GM18951 (cell line): ENCODE results near the gene DCTPP1.

ENCODE experiments used
- POLR2A ChIP-seq: IDR thresholded peaks from 4 replicates; pipeline ENCODE4 v1.6.1; 2011; ENCODE audit warnings: mild to moderate bottlenecking; ENCODE audit not compliant: insufficient read length, insufficient read depth; ENCODE audit errors: extremely low read depth
- in situ Hi-C: fragments of 300-500 bp; cut with MboI; formaldehyde crosslinking; loops from one replicate; pipeline ENCODE4 v1.12.0; 2022; ENCODE audit warnings: low sequenced_read_pairs, mixed read lengths, inconsistent platforms; ENCODE audit not compliant: unreplicated experiment

The DCTPP1 gene

GRCh38 chr16:30414159-30414558 lies 15.7 kb downstream of the DCTPP1 start:
- in situ Hi-C loops = loop anchor here (25.0 kb wide), 2 partner anchors 202 to 952 kb away; partner anchors contain the start of genes BOLA2, SLX1B and SULT1A4
- no peak for TF ChIP-seq POLR2A

DNA sequence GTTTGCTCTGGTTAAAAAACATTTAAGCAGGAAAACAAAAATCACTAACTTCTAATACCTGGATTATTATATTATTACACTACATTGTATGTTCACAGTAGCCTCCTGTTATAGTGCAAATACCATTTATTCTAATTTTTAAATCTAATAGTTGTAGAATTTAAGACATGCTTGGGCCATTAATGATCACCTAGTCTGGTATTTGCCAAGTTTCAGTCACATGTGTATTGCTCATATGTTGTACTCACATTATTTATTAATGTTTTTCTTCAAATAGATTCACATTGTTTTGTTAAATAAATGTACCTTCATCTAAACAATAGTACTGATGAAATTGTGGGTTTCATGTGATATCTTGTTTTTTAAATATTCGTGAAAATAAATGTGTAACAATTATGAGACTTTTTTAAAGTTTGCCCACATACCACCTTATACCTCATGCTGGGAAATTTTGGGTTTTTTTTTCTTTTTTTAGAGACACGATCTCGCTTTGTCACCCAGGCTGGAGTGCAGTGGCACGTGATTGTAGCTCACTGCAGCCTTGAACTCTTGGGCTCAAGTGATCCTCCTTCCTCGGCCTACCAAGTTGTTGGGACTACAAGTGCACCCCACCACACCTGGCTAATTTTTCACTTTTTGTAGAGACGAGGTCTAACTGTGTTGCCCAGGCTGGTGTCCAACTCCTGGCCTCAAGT lies 16.6 kb downstream of the DCTPP1 start:
- in situ Hi-C loops = loop anchor here (25.0 kb wide), 2 partner anchors 201 to 951 kb away; partner anchors contain the start of genes BOLA2, SLX1B and SULT1A4

DNA sequence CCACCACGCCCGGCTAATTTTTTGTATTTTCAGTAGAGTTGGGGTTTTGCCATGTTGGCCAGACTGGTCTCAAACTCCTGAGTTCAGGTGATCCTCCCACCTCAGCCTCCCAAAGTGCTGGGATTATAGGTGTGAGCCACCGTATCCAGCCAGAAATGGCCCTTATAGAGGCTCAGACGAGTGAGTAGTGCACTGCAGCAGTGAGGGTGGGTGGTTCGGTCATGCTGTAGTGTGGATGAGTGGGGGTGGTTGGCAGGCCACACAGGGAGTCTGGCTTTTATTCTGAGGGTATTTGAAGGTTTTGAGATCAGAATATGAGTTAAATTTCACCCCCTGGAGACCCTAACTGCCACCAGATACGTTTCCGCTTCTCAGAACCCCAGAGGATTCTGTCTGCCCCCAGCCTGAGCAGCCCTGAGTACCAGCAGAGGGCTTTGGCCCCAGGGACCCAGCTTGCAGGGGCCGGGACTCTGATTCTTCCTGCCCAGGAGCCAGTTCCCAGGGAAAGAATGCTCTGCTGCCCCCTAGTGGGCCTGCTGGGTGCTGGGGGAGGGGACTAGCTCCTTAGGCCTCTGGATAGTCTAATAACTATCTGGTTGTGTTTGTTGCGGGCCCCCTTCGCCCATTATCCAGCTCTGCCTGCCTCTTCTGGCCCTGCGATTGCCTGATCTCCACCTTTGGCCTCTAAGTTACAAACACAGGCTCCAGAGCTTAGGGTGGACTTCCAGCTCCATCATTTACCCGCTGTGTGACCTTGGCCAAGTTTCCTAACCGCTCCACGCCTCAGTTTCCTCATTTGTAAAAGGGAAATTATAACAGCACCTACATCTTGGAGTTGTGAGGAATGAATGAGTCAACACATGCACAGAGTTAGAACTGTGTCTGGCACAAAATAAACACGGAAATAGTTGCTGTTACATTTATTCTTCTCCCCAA lies 20.4 kb downstream of the DCTPP1 start:
- TF ChIP-seq POLR2A = no peak
- in situ Hi-C loops = loop anchor here (25.0 kb wide), 2 partner anchors 197 to 947 kb away; partner anchors contain the start of genes BOLA2, SLX1B and SULT1A4

More for the DNA sequence above, 16.6 kb downstream of the DCTPP1 start:
- TF ChIP-seq POLR2A = no peak

- in situ Hi-C loops = loop anchor here (25.0 kb wide), 2 partner anchors 196 to 946 kb away; partner anchors contain the start of genes BOLA2, SLX1B and SULT1A4
- no peak for TF ChIP-seq POLR2A
These were observed 21.9 kb downstream of the DCTPP1 start for GRCh38 chr16:30407804-30408534.

DNA sequence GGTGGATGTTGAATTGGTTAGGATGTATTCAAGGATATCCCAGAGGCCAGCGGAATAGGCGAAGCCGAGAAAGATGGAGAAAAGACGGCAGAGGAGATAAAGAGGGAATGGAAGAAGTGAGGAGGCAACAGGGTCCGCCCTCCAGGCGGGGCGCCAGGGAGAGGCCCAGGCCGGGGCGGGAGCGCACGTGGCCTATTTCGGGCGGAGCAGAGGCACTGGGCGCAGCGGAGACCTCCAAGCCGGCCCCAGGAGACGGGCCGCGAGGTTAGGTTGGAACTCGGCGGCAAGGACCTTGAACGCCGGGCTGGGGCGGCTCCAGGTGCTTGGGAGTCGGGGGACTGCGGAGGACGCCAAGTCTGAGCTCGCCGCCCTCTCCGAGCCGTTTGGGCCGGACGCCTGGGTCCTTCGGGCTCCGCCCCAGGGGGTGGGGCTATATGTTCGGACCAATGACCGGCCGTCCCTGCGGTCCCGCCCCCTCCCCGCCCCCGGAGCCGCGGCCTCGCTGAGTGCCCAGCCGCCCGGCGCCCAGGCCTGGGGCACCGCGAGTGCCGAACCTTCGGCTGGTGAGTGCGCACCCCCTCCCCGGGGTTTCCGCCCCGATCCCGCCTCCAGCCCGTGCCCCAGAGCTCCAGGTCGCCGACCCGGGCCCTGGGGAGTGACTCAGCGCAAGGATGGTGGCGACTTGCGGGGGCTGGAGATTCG lies 22.6 kb downstream of the DCTPP1 start, which contains the start of gene ZNF771:
TSS of gene ZNF771 (plus strand) at position 505 of the 702 bp plus-strand sequence. CDS start 448 bp downstream, outside the sequence.
- in situ Hi-C loops = loop anchor here (25.0 kb wide), 2 partner anchors 195 to 945 kb away; partner anchors contain the start of genes BOLA2, SLX1B and SULT1A4
- peak; percentile 84 for TF ChIP-seq POLR2A

DNA sequence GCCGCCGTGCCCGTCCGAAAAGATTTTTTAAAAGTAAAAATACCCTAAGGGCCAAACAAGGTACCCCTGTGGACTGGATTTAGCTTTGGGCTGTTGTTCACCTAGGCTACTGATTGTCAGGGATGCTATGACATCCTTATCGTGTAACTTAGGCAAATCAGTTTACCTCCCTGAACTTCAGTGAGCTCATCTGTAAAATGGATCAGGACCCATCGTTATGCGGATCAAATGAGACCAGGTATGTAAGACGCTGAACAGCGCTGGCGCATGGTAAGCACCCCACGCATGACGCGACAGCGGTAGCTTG lies 23.1 kb downstream of the DCTPP1 start:
- in situ Hi-C loops = loop anchor here (25.0 kb wide), 2 partner anchors 194 to 944 kb away; partner anchors contain the start of genes BOLA2, SLX1B and SULT1A4
- TF ChIP-seq POLR2A = no peak

GRCh38 chr16:30401768-30402425 lies 27.9 kb downstream of the DCTPP1 start:
- in situ Hi-C loops = loop anchor here (25.0 kb wide), 2 partner anchors 190 to 940 kb away; partner anchors contain the start of genes BOLA2, SLX1B and SULT1A4
- TF ChIP-seq POLR2A = no peak

GRCh38 chr16:30399435-30400186 lies 30.2 kb downstream of the DCTPP1 start:
- TF ChIP-seq POLR2A = no peak
- in situ Hi-C loops = loop anchor here (25.0 kb wide), 2 partner anchors 187 to 937 kb away; partner anchors contain the start of genes BOLA2, SLX1B and SULT1A4

- in situ Hi-C loops = no loop called here
These were observed 31.0 kb downstream of the DCTPP1 start for GRCh38 chr16:30398661-30399434.

More at GRCh38 chr16:30398661-30399434, 31.0 kb downstream of the DCTPP1 start:
- no peak for TF ChIP-seq POLR2A
